ENCODE measurements around the gene TBRG4. TPM values are rescaled to one million over a fixed set of nuclear protein-coding genes. Genes with fewer than 3 reads are reported as not detected.

TBRG4 gene
- total and polyA plus RNA-seq, 7 donors: 31.8 to 80.1 (median 44.6) TPM

DNA sequence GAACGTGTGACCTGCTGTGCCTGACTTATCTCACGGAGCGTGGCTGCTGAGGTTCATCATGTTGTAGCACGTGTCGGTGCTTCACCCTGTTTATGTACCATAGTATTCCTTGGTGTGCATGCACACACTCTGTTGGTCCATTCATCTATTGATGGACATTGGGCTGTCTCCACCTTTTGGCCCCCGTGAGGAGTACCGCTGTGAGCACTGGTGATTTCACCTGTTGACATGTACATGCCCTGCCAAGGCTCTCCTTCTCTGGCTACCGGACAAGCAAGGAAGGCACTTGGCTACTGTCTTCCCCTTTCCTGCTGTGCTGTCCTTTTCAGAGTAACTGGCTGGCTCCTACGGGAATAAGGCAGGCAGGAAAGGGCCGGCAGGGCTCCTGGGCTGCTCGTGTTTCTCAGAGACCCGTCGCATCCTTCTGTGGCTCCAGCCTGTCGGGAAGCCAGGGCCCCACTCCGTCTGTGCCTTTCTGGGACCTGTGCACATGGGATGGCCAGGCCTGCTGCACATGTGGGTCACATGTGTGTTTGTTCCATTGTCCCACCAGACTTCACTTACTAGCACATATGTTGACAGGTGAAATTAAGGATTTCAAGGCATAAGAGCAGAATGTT, 17.8 kb upstream of the TBRG4 start:
- no peaks in the 10 kb centered on the region for H3K9me3 ChIP-seq
- H3K36me3 ChIP-seq: no peaks in the 10 kb centered on the region
- intact Hi-C loops (cut with DNase I): no loop called here
- no peak overlapping the region for H3K4me3 ChIP-seq
- H3K4me1 ChIP-seq: no peaks in the 10 kb centered on the region
- no peak for DNase-seq
- no peak overlapping the region for H3K27ac ChIP-seq
- 85 to 88% methylated on average over 15 of the region's 15 CpGs for WGBS, 2 donors
- TF ChIP-seq CTCF (IDR thresholded peaks at IDR 0.05) (no peak), POLR2AphosphoS5 (IDR thresholded peaks at IDR 0.05) (no peak), POLR2A (IDR thresholded peaks at IDR 0.05) (no peak), EP300 (IDR thresholded peaks at IDR 0.05) (no peak)
- H3K27me3 ChIP-seq: no peaks in the 10 kb centered on the region

- Histone ChIP-seq H3K9me3 (no peaks in the 10 kb centered on the region), H3K36me3 (no peaks in the 10 kb centered on the region), H3K4me3 (no peak overlapping the region), H3K27me3 (no peaks in the 10 kb centered on the region), H3K4me1 (no peaks in the 10 kb centered on the region), H3K27ac (no peak overlapping the region)
- 89 to 90% methylated on average over 6 of the region's 6 CpGs for WGBS, 2 donors
- TF ChIP-seq CTCF (IDR thresholded peaks at IDR 0.05) (no peak), POLR2AphosphoS5 (IDR thresholded peaks at IDR 0.05) (no peak), POLR2A (IDR thresholded peaks at IDR 0.05) (no peak), EP300 (IDR thresholded peaks at IDR 0.05) (no peak)
- no peak for DNase-seq
- intact Hi-C loops (cut with DNase I): no loop called here
These were observed 15.4 kb upstream of the TBRG4 start for GRCh38 chr7:45126920-45127319.

GRCh38 chr7:45126201-45126600, 14.7 kb upstream of the TBRG4 start:
- Histone ChIP-seq H3K9me3 (no peaks in the 10 kb centered on the region), H3K4me3 (no peak overlapping the region), H3K36me3 (no peaks in the 10 kb centered on the region), H3K27ac (no peak overlapping the region), H3K27me3 (no peaks in the 10 kb centered on the region), H3K4me1 (no peaks in the 10 kb centered on the region)
- TF ChIP-seq CTCF (IDR thresholded peaks at IDR 0.05) (no peak), EP300 (IDR thresholded peaks at IDR 0.05) (no peak), POLR2AphosphoS5 (IDR thresholded peaks at IDR 0.05) (no peak), POLR2A (IDR thresholded peaks at IDR 0.05) (no peak)
- no peak for DNase-seq
- WGBS, 2 donors: 85 to 86% methylated on average over 6 of the region's 6 CpGs
- intact Hi-C loops (cut with DNase I): no loop called here

DNA sequence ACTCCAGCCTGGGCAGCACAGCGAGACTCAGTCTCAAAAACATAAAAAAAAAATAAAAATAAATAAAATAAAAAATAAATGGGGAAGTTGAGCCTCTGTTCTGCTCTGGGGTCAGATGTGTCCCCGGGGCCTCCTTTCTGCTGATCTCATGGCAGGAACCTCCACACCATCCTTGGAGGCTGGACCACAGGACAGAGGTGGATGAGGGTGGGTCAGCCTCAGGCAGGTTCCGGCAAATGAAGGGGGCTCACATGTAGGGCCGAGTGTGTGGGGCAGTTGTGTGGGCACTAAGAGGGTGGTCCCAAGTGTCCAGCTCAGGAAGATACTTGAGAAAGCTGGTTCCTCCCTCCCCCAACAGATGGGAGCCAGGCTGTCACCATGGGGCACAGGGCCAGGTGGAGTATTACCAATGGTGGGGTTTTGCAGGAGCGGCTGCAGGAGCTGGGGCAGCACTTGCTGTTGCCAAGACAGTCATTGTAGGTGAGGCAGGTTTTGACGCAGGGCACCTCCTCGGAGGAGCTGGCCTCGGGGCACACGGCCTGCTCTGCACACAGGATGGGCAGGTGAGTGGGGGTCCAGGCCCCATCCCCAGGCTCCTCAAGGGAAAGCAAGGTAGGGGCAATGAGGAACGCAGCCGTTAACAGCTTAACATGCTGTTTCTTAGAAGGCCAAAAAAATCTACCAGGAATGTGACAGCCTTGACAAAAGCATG, 13.9 kb upstream of the TBRG4 start:
- Histone ChIP-seq H3K4me1 (no peaks in the 10 kb centered on the region), H3K4me3 (no peak overlapping the region), H3K36me3 (no peaks in the 10 kb centered on the region), H3K27ac (no peak overlapping the region), H3K9me3 (no peaks in the 10 kb centered on the region), H3K27me3 (no peaks in the 10 kb centered on the region)
- 91 to 93% methylated on average over 11 of the region's 11 CpGs for WGBS, 2 donors
- no peak for DNase-seq
- TF ChIP-seq CTCF (IDR thresholded peaks at IDR 0.05): no peak
- no peak for TF ChIP-seq POLR2AphosphoS5 (IDR thresholded peaks at IDR 0.05)
- TF ChIP-seq POLR2A (IDR thresholded peaks at IDR 0.05): no peak
- no peak for TF ChIP-seq EP300 (IDR thresholded peaks at IDR 0.05)
- intact Hi-C loops (cut with DNase I): no loop called here
